Thymus (tissue), 11 donors: ENCODE results near the gene SNTG2. TPM values are rescaled to one million over a fixed set of nuclear protein-coding genes. Genes with fewer than 3 reads are reported as not detected.
"Not testable (repeated sequence)": the region's sequence is repeated elsewhere in the genome, so short reads cannot be mapped to it uniquely, and the experiment has no call there.

Experiments
- DNase-seq, 9 donors: peaks; one replicate each; pipeline ENCODE4 v3.0.0-alpha.2; 2013; ENCODE audit warnings: low spot score in 9 of 9, low read depth in 6 of 9, missing footprints in 1 of 9
- H3K27ac ChIP-seq, 2 donors: one replicate each; pipeline ENCODE4 v1.5.1; 2013; ENCODE audit warnings: control low read depth in 1 of 2, low read depth in 1 of 2, low read length in 1 of 2, mild to moderate bottlenecking in 1 of 2, moderate library complexity in 1 of 2
- H3K27me3 ChIP-seq, 2 donors: one replicate each; pipeline ENCODE4 v1.5.1; 2013; ENCODE audit warnings: low read length in 1 of 2; ENCODE audit not compliant: control insufficient read depth in 2 of 2, insufficient read depth in 1 of 2
- H3K36me3 ChIP-seq, 2 donors: one replicate each; pipeline ENCODE4 v1.5.1; 2013; ENCODE audit warnings: low read length in 1 of 2, mild to moderate bottlenecking in 1 of 2, moderate library complexity in 1 of 2; ENCODE audit not compliant: control insufficient read depth in 2 of 2, insufficient read depth in 2 of 2
- H3K4me1 ChIP-seq, 2 donors: one replicate each; pipeline ENCODE4 v1.5.1; 2013; ENCODE audit warnings: low read length in 2 of 2; ENCODE audit not compliant: control insufficient read depth in 2 of 2, insufficient read depth in 2 of 2
- H3K4me3 ChIP-seq, 2 donors: one replicate each; pipeline ENCODE4 v1.5.1; 2013; ENCODE audit warnings: low read length in 2 of 2, control low read depth in 1 of 2, mild to moderate bottlenecking in 1 of 2
- H3K9me3 ChIP-seq, 2 donors: one replicate each; pipeline ENCODE4 v1.5.1; 2013; ENCODE audit warnings: low read length in 1 of 2, mild to moderate bottlenecking in 1 of 2; ENCODE audit not compliant: control insufficient read depth in 2 of 2, insufficient read depth in 1 of 2
- WGBS: extraction: QIAGEN DNeasy Blood & Tissue Kit; methylation state at CpG from one replicate; pipeline ENCODE4 v1.1.7; 2013; 5-methylcytosine and 5-hydroxymethylcytosine counted together
- polyA plus RNA-seq: library from polyadenylated mRNA; stranded (reverse); fragments of 200-250 nt; gene quantifications from one replicate; pipeline ENCODE4 v1.2.3, GENCODE V29; 2013
- total RNA-seq: library from RNA; stranded (reverse); fragments of 120-200 nt; gene quantifications from one replicate; pipeline ENCODE4 v1.2.4, GENCODE V29; 2013
- donor health status: healthy.

Gene SNTG2
- total and polyA plus RNA-seq, 2 donors, result 0.33 to 1.2 TPM

DNA sequence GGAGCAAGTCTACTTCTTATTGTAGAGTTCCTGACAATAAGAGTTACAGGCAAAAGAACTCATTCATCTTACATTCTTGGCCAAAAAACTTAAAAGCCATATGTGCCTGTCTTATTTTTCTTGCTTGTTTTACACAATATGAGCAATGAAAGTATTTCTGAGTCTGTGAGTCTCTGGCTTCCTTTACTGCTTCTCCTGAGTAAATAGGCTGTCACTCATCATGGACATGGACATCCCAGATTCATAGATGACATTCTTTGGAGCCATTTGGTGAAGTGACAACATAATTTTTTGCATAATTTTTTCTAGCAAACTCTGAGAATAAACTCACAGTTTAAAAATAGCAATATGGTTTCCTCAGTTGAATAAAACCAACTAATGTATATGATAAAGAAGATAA, 179.3 kb downstream of the SNTG2 start:
- DNase-seq, result no peak
- Histone ChIP-seq H3K27ac (no peak overlapping the region), H3K4me3 (no peak overlapping the region), H3K27me3 (no peaks in the 10 kb centered on the region), H3K36me3 (no peaks in the 10 kb centered on the region), H3K4me1 (no peaks in the 10 kb centered on the region), H3K9me3 (peaks cover 0 to 6% of the 10 kb centered on the region in 2 donors)

GRCh38 chr2:1130922-1131321, 180.3 kb downstream of the SNTG2 start:
- Histone ChIP-seq H3K27me3 (no peaks in the 10 kb centered on the region), H3K36me3 (no peaks in the 10 kb centered on the region), H3K4me1 (no peaks in the 10 kb centered on the region), H3K4me3 (no peak overlapping the region), H3K27ac (no peak overlapping the region), H3K9me3 (peaks cover 0 to 6% of the 10 kb centered on the region in 2 donors)
- DNase-seq, result no peak
- 92% methylated on average over 2 of the region's 2 CpGs for WGBS

- WGBS, result 82% methylated on average over 14 of the region's 14 CpGs
- no peak overlapping the region for H3K4me3 ChIP-seq
- H3K27me3 ChIP-seq, result no peaks in the 10 kb centered on the region
- peak in 1 of 9 donors; percentile 16 for DNase-seq
- no peaks in the 10 kb centered on the region for H3K36me3 ChIP-seq
- no peak overlapping the region for H3K27ac ChIP-seq
- H3K9me3 ChIP-seq, result peaks cover 0 to 6% of the 10 kb centered on the region in 2 donors
- no peaks in the 10 kb centered on the region for H3K4me1 ChIP-seq
These were observed 181.8 kb downstream of the SNTG2 start for GRCh38 chr2:1132328-1132969.

- H3K36me3 ChIP-seq, H3K4me3 ChIP-seq, H3K4me1 ChIP-seq, H3K27me3 ChIP-seq, H3K9me3 ChIP-seq, DNase-seq, H3K27ac ChIP-seq: not testable (repeated sequence)
- 8% methylated on average over 16 of the region's 16 CpGs for WGBS
These were observed 183.2 kb downstream of the SNTG2 start for GRCh38 chr2:1133896-1134295.

DNA sequence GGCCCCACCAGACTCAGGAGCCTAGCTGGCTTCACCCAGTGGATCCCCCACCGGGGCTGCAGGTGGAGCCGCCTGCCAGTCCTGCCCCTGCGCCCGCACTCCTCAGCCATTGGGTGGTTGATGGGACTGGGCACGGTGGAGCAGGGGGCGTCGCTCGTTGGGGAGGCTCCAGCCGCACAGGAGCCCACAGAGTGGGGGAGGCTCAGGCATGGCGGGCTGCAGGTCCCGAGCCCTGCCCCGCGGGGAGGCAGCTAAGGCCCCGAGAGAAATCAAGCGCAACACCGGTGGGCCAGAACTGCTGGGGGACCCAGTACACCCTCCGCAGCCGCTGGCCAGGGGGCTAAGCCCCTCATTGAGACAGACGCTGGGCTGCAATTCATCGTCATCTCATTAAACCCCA, 184.0 kb downstream of the SNTG2 start:
- no peaks in the 10 kb centered on the region for H3K27me3 ChIP-seq
- no peaks in the 10 kb centered on the region for H3K4me1 ChIP-seq
- no peak for DNase-seq
- no peak overlapping the region for H3K27ac ChIP-seq
- 98% methylated on average over 20 of the region's 20 CpGs for WGBS
- no peak overlapping the region for H3K4me3 ChIP-seq
- no peaks in the 10 kb centered on the region for H3K36me3 ChIP-seq
- peaks cover 0 to 6% of the 10 kb centered on the region in 2 donors for H3K9me3 ChIP-seq

- Histone ChIP-seq H3K27ac (no peak overlapping the region), H3K4me1 (no peaks in the 10 kb centered on the region), H3K27me3 (no peaks in the 10 kb centered on the region), H3K36me3 (no peaks in the 10 kb centered on the region), H3K9me3 (peaks cover 0 to 6% of the 10 kb centered on the region in 2 donors), H3K4me3 (no peak overlapping the region)
- WGBS, result 67% methylated on average over 7 of the region's 7 CpGs
- no peak for DNase-seq
These were observed 185.4 kb downstream of the SNTG2 start for GRCh38 chr2:1136067-1136466.

DNA sequence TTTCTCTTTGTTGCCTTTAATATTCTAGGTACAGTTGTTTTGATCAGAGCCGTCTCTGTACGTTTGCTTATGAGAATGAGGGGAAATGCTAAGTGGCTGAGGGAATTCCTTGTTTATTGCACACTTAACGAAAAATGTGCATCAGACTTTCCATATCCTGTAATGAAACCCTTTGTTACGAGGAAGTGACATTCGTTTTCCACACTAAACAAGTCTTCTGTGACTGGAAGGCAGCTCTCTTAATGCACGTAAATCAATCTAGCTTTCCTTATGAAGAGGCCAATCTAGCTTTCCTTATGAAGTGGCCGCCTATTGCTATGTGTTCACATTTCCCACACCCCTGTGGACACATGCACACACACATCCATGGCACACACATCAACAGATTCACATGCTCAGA, 186.2 kb downstream of the SNTG2 start:
- whole genome bisulfite sequencing, result 46% methylated on average over 7 of the region's 7 CpGs
- H3K27ac ChIP-seq, result no peak overlapping the region
- H3K4me3 ChIP-seq, result no peak overlapping the region
- peaks cover 0 to 6% of the 10 kb centered on the region in 2 donors for H3K9me3 ChIP-seq
- H3K4me1 ChIP-seq, result no peaks in the 10 kb centered on the region
- H3K36me3 ChIP-seq, result no peaks in the 10 kb centered on the region
- no peaks in the 10 kb centered on the region for H3K27me3 ChIP-seq
- no peak for DNase-seq

GRCh38 chr2:1137264-1137663, 186.6 kb downstream of the SNTG2 start:
- WGBS, result 92% methylated on average over 7 of the region's 7 CpGs
- DNase-seq, result no peak

DNA sequence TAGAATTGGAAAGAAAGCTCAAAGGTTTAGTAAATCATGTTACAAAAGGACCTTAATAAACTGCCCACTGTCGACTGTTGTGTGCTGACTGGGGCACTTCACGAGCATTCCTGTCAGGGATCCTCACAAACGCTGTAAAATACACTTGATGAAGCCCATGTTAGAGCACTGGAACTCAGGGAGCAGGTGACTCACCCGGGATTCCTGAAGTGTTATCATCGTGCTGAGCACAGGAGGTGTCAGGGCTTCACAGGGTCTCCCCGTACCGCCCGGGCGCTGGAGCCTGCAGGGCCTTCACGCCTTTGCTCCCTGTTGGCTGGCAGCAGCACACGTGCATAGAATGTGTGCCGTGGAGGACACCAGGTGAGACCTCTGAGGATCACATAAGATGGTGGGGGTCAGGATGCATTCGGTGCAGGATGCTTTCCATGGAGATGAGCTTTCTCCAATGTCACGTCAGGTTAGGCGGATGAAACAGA, 187.3 kb downstream of the SNTG2 start:
- peaks cover 0 to 6% of the 10 kb centered on the region in 2 donors for H3K9me3 ChIP-seq
- H3K4me1 ChIP-seq, result no peaks in the 10 kb centered on the region
- DNase-seq, result no peak
- no peak overlapping the region for H3K4me3 ChIP-seq
- 93% methylated on average over 15 of the region's 15 CpGs for WGBS
- H3K27me3 ChIP-seq, result no peaks in the 10 kb centered on the region
- H3K36me3 ChIP-seq, result no peaks in the 10 kb centered on the region
- no peak overlapping the region for H3K27ac ChIP-seq

More at GRCh38 chr2:1137264-1137663, 186.6 kb downstream of the SNTG2 start:
- Histone ChIP-seq H3K27me3 (no peaks in the 10 kb centered on the region), H3K4me1 (no peaks in the 10 kb centered on the region), H3K4me3 (no peak overlapping the region), H3K27ac (no peak overlapping the region), H3K36me3 (no peaks in the 10 kb centered on the region), H3K9me3 (peaks cover 0 to 6% of the 10 kb centered on the region in 2 donors)
